DOHH2 (cell line): Measurements from ENCODE around the gene PTAR1.
"Not testable (repeated sequence)": the region's sequence is repeated elsewhere in the genome, so short reads cannot be mapped to it uniquely, and the experiment has no call there.

Experiments
- CTCF ChIP-seq: fragments of 200-600 bp; sonication (generic); IDR thresholded peaks from one replicate; pipeline ENCODE4 v1.5.1; 2014; ENCODE audit warnings: antibody characterized with exemption, mild to moderate bottlenecking, low read depth, low read length; ENCODE audit not compliant: poor library complexity, severe bottlenecking
- EZH2phosphoT487 ChIP-seq: fragments of 200-600 bp; sonication (generic); IDR thresholded peaks from 2 replicates; pipeline ENCODE4 v1.6.1; 2017; ENCODE audit warnings: borderline replicate concordance, mild to moderate bottlenecking, antibody characterized with exemption, low read length, moderate library complexity, mixed read lengths

GRCh38 chr9:69799521-69799920 lies 39.7 kb upstream of the PTAR1 start:
- not testable (repeated sequence) for TF ChIP-seq CTCF, EZH2phosphoT487
